T-helper 1 cell treated with Interleukin-12 subunit alpha and Interleukin-12 subunit beta and Interleukin-4 antibody, amounts not matched to agents 30 μg/mL and 1 μg/mL, for 36 hours (primary cell): Measurements from ENCODE around the gene ANKS1A.

Source experiments
- H3K27ac Mint-ChIP-seq: one replicate; pipeline ENCODE4 v1.8.0; 2021; ENCODE audit warnings: mild to moderate bottlenecking, mixed read lengths
- H3K27me3 Mint-ChIP-seq: one replicate; pipeline ENCODE4 v1.8.0; 2021; ENCODE audit warnings: low read depth, mixed read lengths
- H3K36me3 Mint-ChIP-seq: one replicate; pipeline ENCODE4 v1.8.0; 2021; ENCODE audit warnings: low read depth, mixed read lengths
- H3K4me1 Mint-ChIP-seq: one replicate; pipeline ENCODE4 v1.8.0; 2021; ENCODE audit warnings: low read depth, mixed read lengths
- H3K4me3 Mint-ChIP-seq: one replicate; pipeline ENCODE4 v1.8.0; 2021; ENCODE audit warnings: mild to moderate bottlenecking, moderate library complexity, mixed read lengths
- H3K9me3 Mint-ChIP-seq: one replicate; pipeline ENCODE4 v1.8.0; 2021; ENCODE audit warnings: mixed read lengths

The ANKS1A gene

GRCh38 chr6:34950849-34951248 lies 61.8 kb downstream of the ANKS1A start:
- Mint-ChIP-seq H3K9me3 (no peaks in the 10 kb centered on the region), H3K36me3 (no peaks in the 10 kb centered on the region), H3K27ac (no peak overlapping the region), H3K4me1 (peaks cover 5% of the 10 kb centered on the region), H3K4me3 (no peak overlapping the region), H3K27me3 (no peaks in the 10 kb centered on the region)

DNA sequence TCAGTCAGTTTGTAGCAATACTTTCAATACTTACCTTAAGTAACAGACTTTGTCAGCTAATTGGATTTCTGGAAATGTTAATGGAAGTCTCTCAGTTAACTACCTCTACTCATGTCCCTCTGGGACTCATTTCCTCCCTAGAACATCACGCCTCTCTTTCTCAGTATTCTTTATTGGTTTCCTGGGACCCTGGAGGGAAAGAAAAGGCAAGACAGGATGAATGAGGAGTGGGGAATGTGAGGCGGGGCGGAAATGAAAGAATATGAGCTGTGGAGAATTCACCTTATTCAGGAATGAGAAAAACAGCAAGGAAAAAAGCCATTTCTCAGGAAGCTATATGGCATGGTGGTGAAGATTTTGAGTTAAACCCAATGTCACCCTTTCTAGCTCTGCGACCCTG lies 62.7 kb downstream of the ANKS1A start:
- Mint-ChIP-seq H3K36me3 (no peaks in the 10 kb centered on the region), H3K27ac (no peak overlapping the region), H3K4me1 (peaks cover 7% of the 10 kb centered on the region), H3K27me3 (no peaks in the 10 kb centered on the region), H3K4me3 (no peak overlapping the region), H3K9me3 (no peaks in the 10 kb centered on the region)

GRCh38 chr6:34953061-34954025 lies 64.3 kb downstream of the ANKS1A start:
- H3K27me3 Mint-ChIP-seq, result no peaks in the 10 kb centered on the region
- H3K4me1 Mint-ChIP-seq, result peaks cover 7% of the 10 kb centered on the region
- H3K27ac Mint-ChIP-seq, result no peak overlapping the region
- H3K36me3 Mint-ChIP-seq, result no peaks in the 10 kb centered on the region
- no peaks in the 10 kb centered on the region for H3K9me3 Mint-ChIP-seq
- H3K4me3 Mint-ChIP-seq, result no peak overlapping the region

GRCh38 chr6:34955442-34955841 lies 66.4 kb downstream of the ANKS1A start:
- H3K4me3 Mint-ChIP-seq, result no peak overlapping the region
- no peaks in the 10 kb centered on the region for H3K9me3 Mint-ChIP-seq
- no peak overlapping the region for H3K27ac Mint-ChIP-seq
- H3K27me3 Mint-ChIP-seq, result no peaks in the 10 kb centered on the region
- H3K4me1 Mint-ChIP-seq, result peaks cover 7% of the 10 kb centered on the region
- no peaks in the 10 kb centered on the region for H3K36me3 Mint-ChIP-seq

GRCh38 chr6:34957231-34957783 lies 68.3 kb downstream of the ANKS1A start:
- Mint-ChIP-seq H3K4me3 (no peak overlapping the region), H3K9me3 (no peaks in the 10 kb centered on the region), H3K36me3 (no peaks in the 10 kb centered on the region), H3K27me3 (no peaks in the 10 kb centered on the region), H3K27ac (no peak overlapping the region), H3K4me1 (peaks cover 9% of the 10 kb centered on the region)

DNA sequence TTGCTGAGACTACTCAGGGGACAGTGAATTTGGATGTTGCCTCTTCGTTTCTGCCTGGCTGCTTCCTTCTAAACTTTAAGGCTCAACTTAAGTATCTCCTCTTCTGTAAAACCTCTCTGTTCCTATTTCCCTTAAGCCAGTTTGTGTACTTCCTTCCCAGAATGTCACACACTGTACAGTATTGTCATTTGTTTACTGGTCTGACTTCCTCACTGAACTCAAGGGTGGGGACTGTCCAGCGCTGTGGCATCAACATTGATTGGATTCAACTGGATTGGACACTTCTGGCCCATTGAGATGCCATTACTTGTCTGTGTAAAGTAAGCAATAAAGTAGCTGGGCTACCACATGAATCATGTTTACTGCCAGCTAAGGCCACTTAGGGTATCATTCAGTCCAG lies 69.7 kb downstream of the ANKS1A start:
- Mint-ChIP-seq H3K36me3 (no peaks in the 10 kb centered on the region), H3K27ac (no peak overlapping the region), H3K4me3 (no peak overlapping the region), H3K4me1 (peaks cover 7% of the 10 kb centered on the region), H3K9me3 (no peaks in the 10 kb centered on the region), H3K27me3 (no peaks in the 10 kb centered on the region)

- Mint-ChIP-seq H3K27ac (no peak overlapping the region), H3K4me3 (no peak overlapping the region), H3K27me3 (no peaks in the 10 kb centered on the region), H3K36me3 (no peaks in the 10 kb centered on the region), H3K4me1 (peaks cover 7% of the 10 kb centered on the region), H3K9me3 (no peaks in the 10 kb centered on the region)
Measured at GRCh38 chr6:34959224-34959623, 70.2 kb downstream of the ANKS1A start.

DNA sequence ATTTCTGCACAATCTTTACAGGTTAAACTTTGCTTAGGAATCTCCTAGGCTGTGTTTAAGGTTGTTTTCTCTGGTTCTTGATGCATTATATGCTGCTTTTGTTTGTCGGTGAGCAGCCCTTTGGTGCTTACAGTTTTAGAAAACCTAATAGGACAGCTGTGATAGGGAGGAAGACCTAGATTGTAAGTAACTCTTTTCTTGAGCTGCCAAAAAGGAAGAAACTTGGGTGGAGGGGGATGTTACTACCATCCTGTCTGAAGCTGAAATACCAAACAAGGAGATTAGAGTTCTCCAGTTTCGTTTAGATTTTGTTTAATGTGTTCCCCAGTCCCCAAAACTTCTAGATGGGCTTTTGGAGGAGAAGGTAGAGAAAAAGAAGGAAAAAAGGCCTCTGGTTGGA lies 72.0 kb downstream of the ANKS1A start:
- Mint-ChIP-seq H3K9me3 (no peaks in the 10 kb centered on the region), H3K36me3 (no peaks in the 10 kb centered on the region), H3K4me1 (peaks cover 4% of the 10 kb centered on the region), H3K27ac (no peak overlapping the region), H3K4me3 (no peak overlapping the region), H3K27me3 (no peaks in the 10 kb centered on the region)

DNA sequence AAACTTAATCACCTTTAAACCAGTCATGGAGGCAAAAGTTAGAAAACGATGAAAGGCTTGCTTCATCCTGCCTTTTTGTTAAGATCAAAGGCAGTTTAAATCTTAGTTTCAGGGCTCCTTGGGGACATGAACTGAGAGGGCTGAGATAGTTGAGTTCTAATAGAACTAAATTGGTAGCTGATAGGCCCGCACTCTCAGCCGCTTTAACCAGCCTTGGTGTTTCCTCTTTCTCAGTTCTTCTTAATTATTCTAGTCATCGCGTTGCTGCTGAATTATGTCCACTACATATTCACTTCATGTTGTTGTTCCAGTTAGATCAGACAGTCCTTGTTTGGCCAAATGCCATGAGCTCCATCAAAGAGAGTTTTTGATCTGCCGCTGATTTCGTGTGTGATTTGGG lies 72.5 kb downstream of the ANKS1A start:
- Mint-ChIP-seq H3K4me3 (no peak overlapping the region), H3K27me3 (no peaks in the 10 kb centered on the region), H3K36me3 (no peaks in the 10 kb centered on the region), H3K4me1 (peaks cover 2% of the 10 kb centered on the region), H3K9me3 (no peaks in the 10 kb centered on the region), H3K27ac (no peak overlapping the region)

DNA sequence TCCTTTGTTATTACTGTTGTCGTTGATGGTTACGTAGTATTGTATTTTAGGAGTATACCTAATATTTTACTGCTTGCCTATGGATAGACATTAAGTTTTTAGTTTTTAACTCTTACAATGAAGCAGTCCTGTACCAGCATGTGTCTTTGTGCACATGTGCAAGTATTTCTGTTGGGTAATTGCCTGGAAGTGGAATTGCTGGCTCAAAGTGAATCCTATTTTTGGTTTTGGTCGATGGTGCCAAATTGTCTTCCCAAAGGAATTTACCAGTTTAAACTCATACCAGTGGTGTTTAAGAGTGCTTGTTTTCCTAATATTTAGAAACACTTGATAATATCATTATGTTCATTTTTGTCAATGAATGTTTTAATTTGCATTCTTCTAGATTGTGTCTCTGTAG lies 75.5 kb downstream of the ANKS1A start:
- Mint-ChIP-seq H3K27me3 (no peaks in the 10 kb centered on the region), H3K9me3 (no peaks in the 10 kb centered on the region), H3K4me3 (no peak overlapping the region), H3K27ac (no peak overlapping the region), H3K4me1 (peaks cover 5% of the 10 kb centered on the region), H3K36me3 (no peaks in the 10 kb centered on the region)

GRCh38 chr6:34967461-34967860 lies 78.4 kb downstream of the ANKS1A start:
- no peak overlapping the region for H3K27ac Mint-ChIP-seq
- H3K4me1 Mint-ChIP-seq, result peaks cover 2% of the 10 kb centered on the region
- H3K27me3 Mint-ChIP-seq, result no peaks in the 10 kb centered on the region
- no peak overlapping the region for H3K4me3 Mint-ChIP-seq
- H3K9me3 Mint-ChIP-seq, result no peaks in the 10 kb centered on the region
- peaks cover 2% of the 10 kb centered on the region for H3K36me3 Mint-ChIP-seq

- Mint-ChIP-seq H3K4me1 (peaks cover 2% of the 10 kb centered on the region), H3K36me3 (peaks cover 2% of the 10 kb centered on the region), H3K4me3 (no peak overlapping the region), H3K9me3 (no peaks in the 10 kb centered on the region), H3K27ac (no peak overlapping the region), H3K27me3 (no peaks in the 10 kb centered on the region)
Measured at GRCh38 chr6:34969662-34970265, 80.7 kb downstream of the ANKS1A start.

GRCh38 chr6:34970488-34970887 lies 81.4 kb downstream of the ANKS1A start:
- no peaks in the 10 kb centered on the region for H3K27me3 Mint-ChIP-seq
- no peak overlapping the region for H3K4me3 Mint-ChIP-seq
- peaks cover 2% of the 10 kb centered on the region for H3K4me1 Mint-ChIP-seq
- no peak overlapping the region for H3K27ac Mint-ChIP-seq
- H3K9me3 Mint-ChIP-seq, result no peaks in the 10 kb centered on the region
- H3K36me3 Mint-ChIP-seq, result peaks cover 2% of the 10 kb centered on the region

GRCh38 chr6:34970957-34971356 lies 81.9 kb downstream of the ANKS1A start:
- H3K9me3 Mint-ChIP-seq, result no peaks in the 10 kb centered on the region
- H3K4me1 Mint-ChIP-seq, result peaks cover 2% of the 10 kb centered on the region
- no peak overlapping the region for H3K4me3 Mint-ChIP-seq
- H3K27me3 Mint-ChIP-seq, result no peaks in the 10 kb centered on the region
- H3K36me3 Mint-ChIP-seq, result peaks cover 2% of the 10 kb centered on the region
- no peak overlapping the region for H3K27ac Mint-ChIP-seq
